A204.1 (cell line): ENCODE data around the gene TGM3.
A peak's percentile ranks its signal among the peaks of the same experiment; 100 is the strongest.
"Not testable (repeated sequence)": the region's sequence is repeated elsewhere in the genome, so short reads cannot be mapped to it uniquely, and the experiment has no call there.

Source experiments
- FAIRE-seq: peaks from 2 replicates; lab custom pipeline; 2012; peaks lifted over from hg19 to GRCh38; lab: Jason Lieb, UNC

Gene TGM3, protein sequence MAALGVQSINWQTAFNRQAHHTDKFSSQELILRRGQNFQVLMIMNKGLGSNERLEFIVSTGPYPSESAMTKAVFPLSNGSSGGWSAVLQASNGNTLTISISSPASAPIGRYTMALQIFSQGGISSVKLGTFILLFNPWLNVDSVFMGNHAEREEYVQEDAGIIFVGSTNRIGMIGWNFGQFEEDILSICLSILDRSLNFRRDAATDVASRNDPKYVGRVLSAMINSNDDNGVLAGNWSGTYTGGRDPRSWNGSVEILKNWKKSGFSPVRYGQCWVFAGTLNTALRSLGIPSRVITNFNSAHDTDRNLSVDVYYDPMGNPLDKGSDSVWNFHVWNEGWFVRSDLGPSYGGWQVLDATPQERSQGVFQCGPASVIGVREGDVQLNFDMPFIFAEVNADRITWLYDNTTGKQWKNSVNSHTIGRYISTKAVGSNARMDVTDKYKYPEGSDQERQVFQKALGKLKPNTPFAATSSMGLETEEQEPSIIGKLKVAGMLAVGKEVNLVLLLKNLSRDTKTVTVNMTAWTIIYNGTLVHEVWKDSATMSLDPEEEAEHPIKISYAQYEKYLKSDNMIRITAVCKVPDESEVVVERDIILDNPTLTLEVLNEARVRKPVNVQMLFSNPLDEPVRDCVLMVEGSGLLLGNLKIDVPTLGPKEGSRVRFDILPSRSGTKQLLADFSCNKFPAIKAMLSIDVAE

DNA sequence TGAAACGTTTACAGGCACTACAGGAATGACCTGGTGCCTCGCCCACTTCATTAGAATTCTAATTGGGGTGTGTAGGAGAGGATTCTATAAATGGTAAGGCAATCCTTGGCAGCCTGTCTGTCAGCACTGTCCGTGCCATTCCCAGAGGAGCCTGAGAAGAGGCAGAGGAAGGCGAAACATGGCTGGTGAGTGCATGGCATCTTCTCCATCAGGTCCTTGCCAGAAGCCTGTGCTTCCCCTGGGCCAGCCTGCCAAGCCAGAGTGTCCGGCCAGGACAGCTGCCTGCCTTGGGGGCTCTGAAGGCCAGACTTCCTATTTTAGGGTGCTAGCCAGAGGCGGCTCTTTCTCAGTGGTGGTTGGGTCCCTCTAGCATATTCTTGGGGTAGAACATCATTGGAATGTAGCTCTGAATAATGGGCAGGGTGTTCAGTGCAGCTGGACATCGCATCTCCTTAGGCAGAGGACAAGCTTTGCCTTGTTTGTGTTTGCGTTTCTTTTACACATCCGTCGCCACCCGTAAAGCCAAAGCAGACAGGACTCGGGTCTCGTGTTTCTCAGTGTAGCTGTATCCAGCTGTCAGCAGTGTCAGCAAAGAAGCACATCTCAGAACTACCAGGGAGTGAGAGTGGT, at the start of gene TGM3:
TGM3 (plus strand) TSS at position 116 of the 630 bp plus-strand sequence; CDS start at position 179, 63 bp downstream.
- no peak for FAIRE-seq

DNA sequence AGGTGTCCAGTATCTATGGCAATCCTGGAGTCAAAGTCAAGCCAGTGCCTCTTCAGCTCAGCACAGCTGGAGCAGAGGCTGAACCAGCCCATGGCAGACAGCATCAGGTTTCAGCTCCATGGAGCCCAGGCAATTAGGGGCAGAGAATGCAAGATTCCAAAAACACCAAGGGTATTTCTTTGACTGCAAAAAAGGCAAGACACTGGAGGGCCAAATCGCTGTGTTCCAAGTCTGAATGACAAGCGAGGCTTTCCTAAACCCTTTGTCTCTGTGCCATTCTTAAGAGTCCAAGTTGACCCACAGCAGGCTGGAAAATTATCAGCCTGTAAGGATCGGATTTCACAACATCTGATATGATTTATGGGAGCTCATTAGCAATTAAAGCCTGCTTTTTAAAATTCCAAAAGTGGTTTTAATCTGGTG, 49.7 kb upstream of the TGM3 start:
- FAIRE-seq, result no peak

DNA sequence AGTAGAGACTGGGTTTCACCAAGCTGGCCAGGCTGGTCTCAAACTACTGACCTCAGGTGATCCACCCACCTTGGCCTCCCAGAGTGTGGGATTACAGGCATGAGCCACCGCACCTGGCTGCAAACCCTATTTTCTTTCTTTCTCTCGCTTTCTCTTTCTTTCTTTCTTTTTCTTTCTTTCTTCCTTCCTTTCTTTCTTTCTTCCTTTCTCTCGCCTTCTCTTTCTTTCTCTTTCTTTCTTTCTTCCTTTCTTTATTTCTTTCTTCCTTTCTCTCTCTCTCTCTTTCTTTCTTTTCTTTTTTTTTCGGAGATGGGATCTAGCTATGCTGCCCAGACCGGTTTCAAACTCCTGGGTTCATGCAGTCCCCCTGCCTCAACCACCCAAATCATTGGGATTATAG, 47.0 kb upstream of the TGM3 start:
- no peak for FAIRE-seq

DNA sequence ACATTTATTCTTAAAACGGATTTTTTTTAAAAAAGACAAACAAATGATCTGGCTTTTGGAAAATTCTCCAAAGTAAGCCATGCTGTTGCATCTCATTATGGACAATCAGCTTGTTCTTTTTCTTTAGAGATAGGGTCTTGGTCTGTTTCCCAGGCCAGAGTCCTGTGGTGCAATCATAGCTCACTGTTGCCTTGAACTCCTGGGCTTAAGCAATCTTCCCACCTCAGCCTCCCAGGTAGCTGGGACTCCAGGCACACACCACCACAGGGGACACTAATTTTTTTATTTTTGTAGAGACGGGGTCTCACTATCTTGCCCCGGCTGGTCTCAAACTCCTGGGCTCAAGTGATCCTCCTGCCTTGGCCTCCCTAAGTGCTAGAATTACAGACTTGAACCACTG, 45.9 kb upstream of the TGM3 start:
- FAIRE-seq, result no peak

DNA sequence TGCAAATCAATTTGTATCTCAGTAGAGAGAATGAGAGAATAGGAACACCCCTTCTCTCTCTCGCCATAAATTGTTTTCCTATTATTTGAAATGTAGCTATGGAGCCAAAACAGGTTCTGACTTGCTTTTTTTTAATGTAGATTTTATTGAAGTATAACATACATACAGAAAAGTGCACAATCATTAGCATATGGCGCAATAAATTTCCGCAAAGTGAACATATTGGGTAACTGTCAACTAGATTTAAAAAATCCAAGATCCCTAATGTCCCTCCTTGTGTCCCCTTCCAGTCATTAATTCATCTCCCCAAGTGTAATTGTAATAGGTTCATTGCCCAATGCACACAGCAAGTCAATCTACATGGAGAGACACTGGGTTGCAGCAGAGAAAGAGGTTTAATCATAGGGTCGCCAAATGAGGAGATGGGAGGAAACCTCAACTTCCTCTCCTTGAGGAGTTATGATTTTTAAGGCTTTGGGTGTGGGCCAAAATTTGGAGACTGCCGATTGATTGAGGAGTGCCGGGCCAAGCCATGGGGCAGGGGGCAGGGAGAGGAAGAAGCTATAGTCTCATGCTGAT, 43.3 kb upstream of the TGM3 start:
- no peak for FAIRE-seq

DNA sequence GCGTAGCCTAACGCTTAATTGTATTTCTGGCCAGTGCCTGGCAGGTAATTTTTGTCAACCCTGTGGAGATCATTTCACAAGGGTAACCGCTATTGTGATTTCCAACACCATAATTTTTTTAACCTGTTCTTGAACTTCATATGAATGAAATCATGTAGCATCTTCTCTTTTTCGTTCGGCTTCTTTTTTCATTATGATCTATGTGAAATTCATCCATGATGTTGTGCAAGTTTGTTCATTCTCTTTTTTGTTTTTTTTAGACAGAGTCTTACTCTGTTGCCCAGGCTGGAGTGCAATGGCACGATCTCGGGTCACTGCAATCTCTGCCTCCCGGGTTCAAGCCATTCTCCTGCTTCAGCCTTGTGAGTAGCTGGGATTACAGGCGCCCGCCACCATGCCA, 42.5 kb upstream of the TGM3 start:
- FAIRE-seq, result no peak

DNA sequence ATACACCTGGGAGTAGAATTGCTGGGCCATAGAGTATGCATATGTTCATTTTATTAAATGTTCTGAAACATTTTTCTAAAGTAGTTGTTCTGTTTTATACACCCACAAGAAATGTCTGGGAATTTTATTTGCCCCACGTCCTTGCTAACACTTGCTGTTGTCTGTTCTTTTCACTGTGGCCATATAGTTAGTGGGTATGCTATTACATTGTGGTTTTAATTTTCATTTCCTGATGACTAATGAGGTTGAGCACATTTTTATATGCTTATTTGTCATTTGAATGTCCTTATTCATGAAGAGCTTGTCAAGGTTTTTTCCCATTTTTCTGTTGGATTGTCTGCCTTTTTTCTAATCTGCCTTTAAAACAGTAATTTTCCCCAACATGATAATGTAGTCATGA, 41.5 kb upstream of the TGM3 start:
- FAIRE-seq, result no peak

DNA sequence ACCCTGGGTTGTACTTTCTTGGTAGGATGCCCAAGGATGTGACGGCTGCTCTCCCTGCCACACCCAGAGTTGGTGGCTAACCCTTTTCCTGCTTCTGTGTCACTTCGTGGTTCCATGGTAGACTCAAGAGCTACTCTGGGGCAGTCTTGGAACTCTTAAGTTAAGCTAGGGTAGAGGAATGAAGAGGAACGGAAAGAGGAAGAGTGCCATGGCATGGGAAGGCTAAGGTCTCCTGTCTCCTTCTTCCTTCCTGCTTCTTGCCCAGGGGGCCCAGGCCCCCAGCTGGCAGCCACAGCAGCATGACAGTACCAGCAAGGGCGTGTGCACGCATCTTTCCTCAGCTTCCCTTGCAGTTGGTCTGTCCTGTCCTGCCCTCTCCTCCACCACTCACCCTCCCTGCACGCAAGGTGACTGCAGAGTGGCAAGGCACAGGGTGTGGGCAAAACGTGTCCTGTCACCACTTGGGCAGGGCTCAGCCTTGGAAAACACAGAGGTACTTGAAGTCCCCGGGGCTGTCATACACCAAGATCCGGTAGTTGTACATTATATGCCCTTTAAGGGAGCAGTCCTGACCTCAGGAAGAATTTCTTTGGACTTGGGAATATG, 39.8 kb upstream of the TGM3 start:
- FAIRE-seq, result no peak

DNA sequence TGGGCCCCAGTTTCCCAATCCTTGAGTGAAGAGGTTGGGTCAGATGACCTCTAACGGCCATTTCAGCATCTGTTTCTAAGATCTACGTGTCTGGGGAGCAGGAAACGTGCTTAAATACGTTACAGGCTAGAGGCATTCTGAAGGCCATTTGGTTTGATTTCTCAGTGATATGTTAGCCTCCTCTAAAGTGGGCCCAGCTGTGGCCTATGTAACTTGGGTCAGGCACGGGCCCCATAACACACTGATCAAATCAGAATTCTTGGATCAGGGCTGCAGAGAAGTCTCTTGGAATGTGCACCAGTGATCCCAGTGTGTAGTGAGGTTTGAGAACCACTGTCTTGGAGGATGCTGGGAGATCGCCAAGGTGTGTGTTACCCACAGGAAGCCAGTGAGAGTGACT, 36.1 kb upstream of the TGM3 start:
- FAIRE-seq, result no peak

DNA sequence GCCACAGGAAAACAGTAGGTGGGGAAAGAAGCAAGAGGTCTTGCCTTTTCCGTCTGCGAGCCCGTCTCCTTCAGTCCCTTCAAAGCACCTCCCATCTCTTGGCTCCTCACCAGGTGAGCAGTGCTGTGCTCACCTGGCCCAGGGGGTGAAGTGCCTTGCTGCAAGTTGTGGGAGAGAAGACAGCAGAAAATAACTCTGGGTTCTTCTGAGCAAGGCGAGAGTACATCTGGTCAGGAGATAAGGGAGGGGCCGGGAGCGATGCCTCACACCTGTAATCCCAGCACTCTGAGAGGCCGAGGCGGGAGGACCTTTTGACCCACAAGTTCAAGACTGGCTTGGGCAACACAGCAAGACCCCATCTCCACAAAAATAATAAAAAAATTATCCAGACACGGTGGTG, 35.6 kb upstream of the TGM3 start:
- no peak for FAIRE-seq

DNA sequence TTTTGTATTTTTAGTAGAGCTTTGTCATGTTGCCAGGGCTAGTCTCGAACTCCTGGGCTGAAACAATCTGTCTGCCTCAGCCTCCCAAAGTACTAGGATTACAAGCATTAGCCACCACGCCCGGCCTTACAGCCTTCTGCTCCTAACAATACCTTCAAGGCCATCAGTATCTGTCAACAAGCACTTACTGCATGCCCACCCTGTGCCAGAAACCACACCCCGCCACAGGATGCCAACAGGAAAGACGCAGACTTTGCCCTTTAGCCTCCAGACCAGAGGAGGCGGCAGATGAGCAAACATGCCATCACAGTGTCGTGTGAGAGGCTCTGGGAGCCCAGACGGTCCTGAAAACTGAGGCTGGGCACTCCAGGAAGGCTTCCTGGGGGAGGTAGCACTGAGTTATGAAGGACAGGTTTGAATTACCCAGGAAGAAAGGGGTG, 34.7 kb upstream of the TGM3 start:
- no peak for FAIRE-seq

DNA sequence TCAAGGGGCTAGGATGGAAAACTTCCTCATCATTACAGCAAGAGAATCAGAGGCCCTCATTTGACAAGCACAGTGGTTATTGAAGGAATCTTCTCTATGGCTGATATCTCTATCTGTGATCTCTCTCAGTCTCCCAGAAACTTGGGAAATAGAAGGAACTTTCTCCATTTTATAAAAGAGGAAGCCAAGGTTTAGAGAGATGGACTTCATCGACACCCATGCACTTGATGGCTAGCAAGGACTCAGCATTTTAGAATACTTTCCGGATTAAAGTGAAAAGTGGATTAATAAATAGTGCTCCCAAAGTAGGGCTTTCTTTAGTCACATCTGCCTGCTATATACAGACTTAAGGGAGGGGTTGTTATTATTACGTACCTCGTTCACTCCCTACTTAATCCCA, 34.2 kb upstream of the TGM3 start:
- no peak for FAIRE-seq

DNA sequence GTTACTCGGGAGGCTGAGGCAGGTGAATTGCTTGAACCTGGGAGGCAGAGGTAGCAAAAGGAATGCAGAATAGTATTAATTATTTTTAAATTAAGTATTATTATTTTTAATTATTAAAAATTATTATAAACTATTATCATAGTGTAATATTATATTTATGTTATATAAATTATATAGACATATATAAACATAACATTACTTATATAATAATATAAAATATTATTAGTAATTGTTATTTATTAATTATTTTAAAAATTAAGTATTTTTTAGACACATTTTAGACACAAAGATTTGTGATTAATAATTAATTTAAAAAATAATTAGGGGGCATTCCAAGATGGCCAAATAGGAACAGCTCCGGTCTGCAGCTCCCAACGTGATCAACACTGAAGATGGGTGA, 31.7 kb upstream of the TGM3 start:
- peak; percentile 97 for FAIRE-seq

DNA sequence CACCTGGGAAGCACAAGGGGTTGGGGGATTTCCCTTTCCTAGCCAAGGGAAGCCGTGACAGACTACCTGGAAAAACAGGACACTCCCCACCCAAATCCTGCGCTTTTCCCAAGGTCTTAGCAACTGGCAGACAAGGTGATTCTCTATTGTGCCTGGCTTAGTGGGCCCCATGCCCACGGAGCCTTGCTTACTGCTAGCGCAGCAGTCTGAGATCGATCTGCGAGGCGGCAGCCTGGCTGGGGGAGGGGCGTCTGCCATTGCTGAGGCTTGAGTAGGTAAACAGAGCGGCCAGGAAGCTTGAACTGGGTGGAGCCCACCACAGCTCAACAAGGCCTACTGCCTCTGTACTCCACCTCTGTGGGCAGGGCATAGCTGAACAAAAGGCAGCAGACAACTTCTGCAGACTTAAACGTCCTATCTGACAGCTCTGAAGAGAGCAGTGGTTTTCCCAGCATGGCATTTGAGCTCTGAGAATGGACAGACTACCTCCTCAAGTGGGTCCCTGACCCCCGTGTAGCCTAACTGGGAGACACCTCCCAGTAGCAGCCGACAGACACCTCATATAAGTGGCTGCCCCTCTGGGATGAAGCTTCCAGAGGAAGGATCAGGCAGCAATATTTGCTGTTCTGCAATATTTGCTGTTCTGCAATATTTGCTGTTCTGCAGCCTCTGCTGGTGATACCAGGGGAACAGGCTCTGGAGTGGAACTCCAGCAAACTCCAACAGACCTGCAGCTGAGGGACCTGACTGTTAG, 31.0 kb upstream of the TGM3 start:
- not testable (repeated sequence) for FAIRE-seq

DNA sequence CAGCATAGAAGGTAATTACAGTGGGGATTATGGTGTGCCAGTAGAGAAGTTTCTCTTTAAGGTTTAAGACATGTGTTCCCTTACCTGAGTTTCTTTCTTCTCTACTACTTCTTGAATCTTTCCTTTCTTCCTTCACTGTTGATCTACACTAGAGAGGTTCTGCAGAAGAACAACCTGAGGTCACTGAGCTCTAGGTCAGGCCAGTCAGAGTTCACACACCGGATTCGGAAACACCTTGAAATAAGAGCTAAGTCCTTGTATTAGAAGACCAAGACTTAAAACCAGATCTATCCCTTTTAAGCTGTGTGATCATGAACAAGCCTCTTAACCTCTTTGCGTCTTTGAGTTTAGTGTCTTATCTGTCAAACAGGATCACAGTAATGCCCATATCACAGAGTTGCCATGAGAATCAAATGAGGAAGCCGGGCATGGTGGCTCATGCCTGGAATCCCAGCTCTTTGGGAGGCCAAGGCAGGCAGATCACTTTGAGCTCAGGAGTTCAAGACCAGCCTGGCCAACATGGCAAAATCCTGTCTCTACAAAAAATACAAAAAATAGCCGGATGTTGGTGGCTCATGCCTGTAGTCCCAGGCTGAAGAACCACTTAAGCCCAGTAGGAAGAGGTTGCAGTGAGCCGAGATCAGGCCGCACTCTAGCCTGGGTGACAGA, 22.0 kb upstream of the TGM3 start:
- FAIRE-seq, result no peak

DNA sequence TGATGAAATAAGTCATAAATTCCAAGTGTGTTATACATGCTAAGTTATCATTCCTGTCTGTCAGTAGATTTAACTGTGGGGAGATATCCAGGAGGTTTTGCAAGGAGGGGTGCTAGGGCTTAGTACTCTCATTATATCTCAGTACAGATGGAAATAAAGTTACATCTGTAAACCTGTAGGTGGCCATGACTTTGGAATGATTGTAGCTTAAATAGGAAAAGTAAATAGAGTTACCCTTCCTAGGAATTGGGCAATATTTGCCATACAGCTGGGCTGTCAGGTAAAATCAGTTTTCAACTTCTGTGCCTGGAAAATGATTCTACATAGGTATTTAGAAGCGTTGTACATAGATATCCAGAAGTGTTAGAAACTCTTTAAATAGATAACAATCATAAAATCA, 19.8 kb upstream of the TGM3 start:
- no peak for FAIRE-seq

DNA sequence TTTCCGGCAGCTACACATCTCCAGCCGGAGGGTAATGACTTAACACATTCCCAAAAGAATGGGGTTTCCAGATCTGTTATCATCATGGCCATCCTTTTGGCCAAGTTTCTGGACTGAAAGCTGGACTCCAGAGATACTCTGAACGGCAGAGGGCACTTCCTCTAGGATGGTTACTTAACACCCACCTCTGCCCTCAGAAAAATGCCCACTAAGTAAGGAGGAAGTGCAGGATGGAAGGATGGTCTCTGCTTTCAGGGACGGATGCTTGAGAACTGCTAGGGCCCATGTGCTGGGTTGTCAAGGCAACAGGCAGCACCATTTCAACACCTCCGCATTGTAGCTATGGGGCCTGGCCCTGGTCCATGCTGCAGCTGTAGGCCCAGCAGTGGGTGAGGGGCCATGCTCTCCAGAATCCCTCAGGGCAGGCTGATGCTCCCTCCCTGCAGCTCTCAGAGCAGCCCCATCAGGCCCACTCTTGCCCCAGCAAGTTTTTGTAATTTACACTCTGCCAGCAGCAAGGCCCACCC, 16.5 kb upstream of the TGM3 start:
- no peak for FAIRE-seq

DNA sequence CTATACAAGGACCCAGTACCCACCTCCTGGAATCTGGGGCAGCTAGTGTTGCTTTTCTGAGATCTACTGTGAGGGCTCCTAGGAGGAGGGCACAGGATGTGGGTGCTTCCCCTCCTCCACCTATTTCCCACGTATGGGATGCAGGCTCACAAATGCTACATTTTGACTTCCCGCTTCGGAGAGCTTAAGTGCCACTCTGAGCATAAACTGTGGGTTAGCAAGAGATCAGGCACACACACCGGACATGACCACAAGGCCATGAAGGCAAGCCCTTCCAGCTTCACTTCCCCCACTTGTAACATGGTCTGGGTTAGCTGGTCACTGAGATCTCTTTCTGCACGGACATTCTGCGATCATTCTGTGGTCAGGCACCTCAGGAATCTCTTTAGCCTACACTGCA, 15.7 kb upstream of the TGM3 start:
- FAIRE-seq, result no peak

DNA sequence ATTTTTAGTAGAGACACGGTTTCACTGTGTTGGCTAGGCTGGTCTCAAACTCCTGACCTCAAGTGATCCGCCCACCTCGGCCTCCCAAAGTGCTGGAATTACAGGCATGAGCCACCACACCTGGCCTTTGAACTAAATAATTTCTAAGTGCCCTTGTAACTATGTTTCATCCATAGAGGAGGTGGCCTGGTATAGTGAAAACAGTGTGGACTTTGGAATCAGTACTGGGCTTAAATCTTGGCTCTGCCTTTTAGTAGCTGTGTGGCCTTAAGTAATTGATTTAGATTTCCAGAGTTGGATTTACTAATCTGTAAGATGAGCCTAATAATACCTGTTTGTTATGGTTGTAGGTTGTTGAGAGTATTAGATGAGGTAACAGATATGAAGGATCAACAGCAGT, 14.2 kb upstream of the TGM3 start:
- no peak for FAIRE-seq

DNA sequence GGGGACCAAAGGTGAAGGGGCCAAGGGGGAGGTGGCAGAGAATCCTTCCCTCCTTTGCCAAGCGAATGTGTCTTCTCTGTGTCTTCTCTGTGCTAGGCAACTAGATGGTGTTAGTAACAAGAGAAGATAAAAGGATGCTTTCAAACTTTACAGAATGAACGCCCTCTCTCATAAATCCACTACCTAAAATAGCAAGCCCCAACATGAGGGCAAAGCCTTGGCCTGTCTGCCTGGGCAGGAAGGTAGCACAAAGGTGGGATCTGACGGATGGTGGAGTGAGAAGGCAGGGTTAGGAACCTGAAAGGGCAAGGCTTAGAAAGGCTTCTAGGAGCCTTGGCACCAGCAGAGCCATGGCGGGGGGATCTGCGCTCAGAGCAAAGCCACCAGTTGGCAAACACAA, 13.6 kb upstream of the TGM3 start:
- FAIRE-seq, result no peak
